SK-MEL-5 (cell line): ENCODE results near the gene DISC1. TPM values are rescaled to one million over a fixed set of nuclear protein-coding genes. Genes with fewer than 3 reads are reported as not detected.
A peak's percentile ranks its signal among the peaks of the same experiment; 100 is the strongest.
"Not testable (repeated sequence)": the region's sequence is repeated elsewhere in the genome, so short reads cannot be mapped to it uniquely, and the experiment has no call there.

Source experiments
- DNase-seq: peaks from one replicate; pipeline ENCODE4 v3.0.0-alpha.2; 2016; ENCODE audit warnings: low read depth, low spot score
- in situ Hi-C: cut with HindIII; loops from 2 replicates; pipeline ENCODE4 v1.10.0; 2016; ENCODE audit warnings: low sequenced_read_pairs, high pct_unique_total_duplicates, low pct_unique_long_range_greater_than_20kb
- total RNA-seq: library from RNA; depleted of rRNA; stranded (reverse); fragments of >200 nt; shearing (Covaris generic); gene quantifications from 2 replicates; pipeline ENCODE4 v1.2.3, GENCODE V29; 2014

The DISC1 gene
- total RNA-seq, 1 experiment from 2014 or later: 5.4 TPM

GRCh38 chr1:231728987-231729386 is 102.4 kb downstream of the DISC1 start:
- in situ Hi-C loops, DNase-seq: not testable (repeated sequence)

GRCh38 chr1:231729544-231729943 is 103.0 kb downstream of the DISC1 start:
- in situ Hi-C loops: no loop called here
- DNase-seq: no peak

GRCh38 chr1:231731268-231731667 is 104.7 kb downstream of the DISC1 start:
- no peak for DNase-seq
- in situ Hi-C loops: no loop called here

GRCh38 chr1:231733063-231733462 is 106.5 kb downstream of the DISC1 start:
- DNase-seq: no peak
- in situ Hi-C loops: no loop called here

- DNase-seq: no peak
- in situ Hi-C loops: no loop called here
Observed at GRCh38 chr1:231733672-231734071, 107.1 kb downstream of the DISC1 start.

GRCh38 chr1:231734417-231734816 is 107.8 kb downstream of the DISC1 start:
- no peak for DNase-seq
- in situ Hi-C loops: no loop called here

GRCh38 chr1:231735411-231735810 is 108.8 kb downstream of the DISC1 start:
- no peak for DNase-seq
- in situ Hi-C loops: no loop called here

GRCh38 chr1:231735941-231736340 is 109.4 kb downstream of the DISC1 start:
- DNase-seq: no peak
- in situ Hi-C loops: no loop called here

GRCh38 chr1:231736464-231736863 is 109.9 kb downstream of the DISC1 start:
- DNase-seq: no peak
- in situ Hi-C loops: no loop called here

GRCh38 chr1:231738554-231738953 is 112.0 kb downstream of the DISC1 start:
- in situ Hi-C loops: no loop called here
- no peak for DNase-seq

- peak; percentile 75 for DNase-seq
- in situ Hi-C loops: no loop called here
Observed at GRCh38 chr1:231743966-231744365, 117.4 kb downstream of the DISC1 start.

- DNase-seq: no peak
- in situ Hi-C loops: no loop called here
Observed at GRCh38 chr1:231748760-231749415, 122.3 kb downstream of the DISC1 start.

- in situ Hi-C loops: no loop called here
- DNase-seq: no peak
Observed at GRCh38 chr1:231750296-231750695, 123.7 kb downstream of the DISC1 start.

- in situ Hi-C loops: no loop called here
- no peak for DNase-seq
Observed at GRCh38 chr1:231750818-231751362, 124.3 kb downstream of the DISC1 start.

GRCh38 chr1:231751415-231751814 is 124.8 kb downstream of the DISC1 start:
- no peak for DNase-seq
- in situ Hi-C loops: no loop called here

- in situ Hi-C loops: no loop called here
- no peak for DNase-seq
Observed at GRCh38 chr1:231753313-231753712, 126.7 kb downstream of the DISC1 start.

- in situ Hi-C loops: no loop called here
- DNase-seq: no peak
Observed at GRCh38 chr1:231757101-231757404, 130.5 kb downstream of the DISC1 start.

- in situ Hi-C loops: no loop called here
Observed at GRCh38 chr1:231757759-231758158, 131.2 kb downstream of the DISC1 start.

GRCh38 chr1:231761252-231761651 is 134.7 kb downstream of the DISC1 start:
- in situ Hi-C loops: no loop called here
- no peak for DNase-seq

More at GRCh38 chr1:231757759-231758158, 131.2 kb downstream of the DISC1 start:
- DNase-seq: no peak
